ENCODE results near the gene MANEAL. TPM values are rescaled to one million over a fixed set of nuclear protein-coding genes. Genes with fewer than 3 reads are reported as not detected.
A peak's percentile ranks its signal among the peaks of the same experiment; 100 is the strongest.

MANEAL gene, protein sequence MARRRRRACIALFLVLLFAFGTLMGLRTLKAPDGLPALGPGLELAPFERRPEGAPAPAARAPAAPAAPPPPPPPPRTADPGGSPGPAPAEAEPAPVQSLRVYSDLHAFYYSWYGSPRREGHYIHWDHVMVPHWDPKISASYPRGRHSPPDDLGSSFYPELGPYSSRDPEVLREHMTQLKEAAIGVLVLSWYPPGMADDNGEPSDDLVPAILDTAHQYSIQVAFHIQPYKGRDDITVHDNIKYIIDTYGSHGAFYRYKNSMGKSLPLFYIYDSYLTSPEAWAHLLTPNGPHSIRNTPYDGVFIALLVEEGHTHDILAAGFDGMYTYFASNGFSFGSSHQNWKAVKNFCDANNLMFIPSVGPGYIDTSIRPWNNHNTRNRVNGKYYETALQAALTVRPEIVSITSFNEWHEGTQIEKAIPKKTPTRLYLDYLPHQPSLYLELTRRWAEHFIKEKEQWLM
- total RNA-seq = 1 to 10 TPM; 1.8 TPM

DNA sequence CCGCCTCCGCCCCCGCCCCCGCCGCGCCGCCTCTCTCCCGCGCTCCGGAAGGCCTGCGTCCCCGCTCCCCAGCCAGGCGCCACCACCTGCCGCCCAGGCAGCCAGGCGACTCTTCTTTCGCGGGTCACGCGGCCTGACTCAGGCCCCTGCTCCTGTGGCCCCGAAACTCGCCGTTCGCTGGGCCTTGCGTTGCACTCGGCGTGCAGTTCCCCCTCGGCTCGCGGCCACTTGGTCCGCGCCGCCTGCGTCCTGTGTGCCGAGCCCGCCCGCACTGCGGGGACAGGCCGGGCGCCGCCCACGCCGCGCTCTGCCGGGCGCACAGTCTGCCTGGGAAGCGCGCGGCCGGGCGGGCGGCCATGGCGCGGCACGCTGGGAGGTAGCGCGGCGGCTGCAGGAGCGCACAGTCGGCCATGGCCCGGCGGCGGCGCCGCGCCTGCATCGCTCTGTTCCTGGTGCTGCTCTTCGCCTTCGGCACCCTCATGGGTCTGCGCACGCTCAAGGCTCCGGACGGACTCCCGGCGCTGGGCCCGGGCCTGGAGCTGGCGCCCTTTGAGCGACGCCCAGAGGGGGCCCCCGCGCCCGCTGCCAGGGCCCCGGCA lies at the start of gene MANEAL:
TSS of gene MANEAL (plus strand) at position 75 of the 599 bp plus-strand sequence. CDS start at position 411, 336 bp downstream.
- no peaks in the 10 kb centered on the region for H3K27me3 ChIP-seq (replicated peaks; ENCODE audit: insufficient read depth)
- TF ChIP-seq, protein P1, sequence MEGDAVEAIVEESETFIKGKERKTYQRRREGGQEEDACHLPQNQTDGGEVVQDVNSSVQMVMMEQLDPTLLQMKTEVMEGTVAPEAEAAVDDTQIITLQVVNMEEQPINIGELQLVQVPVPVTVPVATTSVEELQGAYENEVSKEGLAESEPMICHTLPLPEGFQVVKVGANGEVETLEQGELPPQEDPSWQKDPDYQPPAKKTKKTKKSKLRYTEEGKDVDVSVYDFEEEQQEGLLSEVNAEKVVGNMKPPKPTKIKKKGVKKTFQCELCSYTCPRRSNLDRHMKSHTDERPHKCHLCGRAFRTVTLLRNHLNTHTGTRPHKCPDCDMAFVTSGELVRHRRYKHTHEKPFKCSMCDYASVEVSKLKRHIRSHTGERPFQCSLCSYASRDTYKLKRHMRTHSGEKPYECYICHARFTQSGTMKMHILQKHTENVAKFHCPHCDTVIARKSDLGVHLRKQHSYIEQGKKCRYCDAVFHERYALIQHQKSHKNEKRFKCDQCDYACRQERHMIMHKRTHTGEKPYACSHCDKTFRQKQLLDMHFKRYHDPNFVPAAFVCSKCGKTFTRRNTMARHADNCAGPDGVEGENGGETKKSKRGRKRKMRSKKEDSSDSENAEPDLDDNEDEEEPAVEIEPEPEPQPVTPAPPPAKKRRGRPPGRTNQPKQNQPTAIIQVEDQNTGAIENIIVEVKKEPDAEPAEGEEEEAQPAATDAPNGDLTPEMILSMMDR (IDR thresholded peaks at IDR 0.05) = no peak
- no peak for ATAC-seq (ENCODE audit: insufficient number of reproducible peaks, low FRiP score, low read depth)
- H3K36me3 ChIP-seq = no peaks in the 10 kb centered on the region
- no peak within 1 kb of the TSS for H3K27ac ChIP-seq
- peaks cover 8 to 16% of the 10 kb centered on the region in 2 donors for H3K4me1 ChIP-seq (ENCODE audit: control insufficient read depth in 1 of 2, low read depth in 2 of 2)
- H3K4me3 ChIP-seq = peak within 1 kb of the TSS; percentile 78
- no peak for DNase-seq (ENCODE audit: low spot score)
- H3K9me3 ChIP-seq = no peaks in the 10 kb centered on the region

DNA sequence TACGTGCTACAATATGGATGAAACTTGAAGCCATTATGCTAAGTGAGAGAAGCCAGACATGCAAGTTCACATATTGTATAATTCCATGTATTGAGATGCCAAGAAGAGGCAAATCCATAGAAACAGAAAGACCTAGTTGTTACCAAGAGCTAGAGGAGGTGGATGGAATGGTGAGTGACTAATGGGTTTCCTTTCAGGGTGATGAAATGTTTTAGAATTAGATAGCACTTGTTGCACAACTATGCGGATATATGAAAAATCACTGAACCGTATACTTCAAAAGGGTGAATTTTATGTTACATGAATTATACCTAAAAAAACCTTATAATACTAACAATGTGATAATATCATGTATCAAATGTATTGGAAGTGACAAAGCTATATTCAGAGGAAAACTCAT lies 46.8 kb upstream of the MANEAL start:
- H3K4me3 ChIP-seq = no peak overlapping the region
- peaks cover 3% of the 10 kb centered on the region for H3K9me3 ChIP-seq
- no peak overlapping the region for H3K27ac ChIP-seq
- TF ChIP-seq, protein P1 (IDR thresholded peaks at IDR 0.05) = no peak
- H3K27me3 ChIP-seq (replicated peaks; ENCODE audit: insufficient read depth) = peaks cover 2% of the 10 kb centered on the region
- no peaks in the 10 kb centered on the region for H3K4me1 ChIP-seq (ENCODE audit: control insufficient read depth in 1 of 2, low read depth in 2 of 2)
- DNase-seq (ENCODE audit: low spot score) (no peak), ATAC-seq (ENCODE audit: insufficient number of reproducible peaks, low FRiP score, low read depth) (no peak)
- H3K36me3 ChIP-seq = no peaks in the 10 kb centered on the region

DNA sequence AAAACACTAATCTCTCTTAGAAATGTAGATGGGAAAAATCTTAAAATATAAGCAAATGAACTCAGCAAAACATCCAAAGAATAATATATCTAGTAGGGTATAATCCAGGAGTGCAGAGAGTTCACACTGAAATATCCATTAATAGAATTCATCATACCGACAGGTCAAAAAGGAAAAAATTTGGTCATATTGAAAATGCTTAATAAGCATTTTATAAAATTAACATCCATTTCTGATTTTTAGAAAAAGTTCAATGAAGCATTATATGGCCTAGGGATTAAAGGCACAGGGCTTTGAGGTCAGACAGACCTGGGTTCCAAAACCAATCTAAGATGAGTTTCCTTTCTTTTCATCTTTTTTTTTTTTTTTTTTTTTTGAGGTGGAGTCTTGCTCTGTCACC lies 45.1 kb upstream of the MANEAL start:
- DNase-seq (ENCODE audit: low spot score) (no peak), ATAC-seq (ENCODE audit: insufficient number of reproducible peaks, low FRiP score, low read depth) (no peak)
- Histone ChIP-seq H3K27me3 (replicated peaks; ENCODE audit: insufficient read depth) (peaks cover 8% of the 10 kb centered on the region), H3K27ac (no peak overlapping the region), H3K4me1 (ENCODE audit: control insufficient read depth in 1 of 2, low read depth in 2 of 2) (no peaks in the 10 kb centered on the region), H3K36me3 (no peaks in the 10 kb centered on the region), H3K9me3 (peaks cover 3% of the 10 kb centered on the region), H3K4me3 (no peak overlapping the region)
- TF ChIP-seq, protein P1 (IDR thresholded peaks at IDR 0.05) = no peak

DNA sequence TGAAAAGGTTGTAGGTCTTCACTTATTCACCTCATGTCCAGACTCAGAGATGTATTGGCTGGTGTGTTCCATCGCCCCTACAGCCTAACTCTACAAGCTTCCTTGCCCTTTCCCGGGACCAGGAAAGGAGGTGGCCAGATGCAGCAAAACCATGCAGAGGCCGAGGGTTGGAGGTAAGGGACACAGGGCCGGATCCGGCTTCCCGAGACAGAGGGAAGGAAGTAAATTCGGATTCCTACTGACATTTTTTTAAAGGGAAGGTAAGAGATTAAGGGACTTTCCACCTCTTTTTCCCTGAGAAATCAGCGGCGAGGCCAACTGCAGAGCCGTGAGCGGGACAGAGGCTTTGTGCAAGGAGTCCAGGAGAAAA lies 41.4 kb upstream of the MANEAL start:
- Histone ChIP-seq H3K9me3 (no peaks in the 10 kb centered on the region), H3K4me1 (ENCODE audit: control insufficient read depth in 1 of 2, low read depth in 2 of 2) (no peaks in the 10 kb centered on the region), H3K36me3 (no peaks in the 10 kb centered on the region), H3K4me3 (no peak overlapping the region), H3K27ac (no peak overlapping the region), H3K27me3 (replicated peaks; ENCODE audit: insufficient read depth) (peaks cover 8% of the 10 kb centered on the region)
- TF ChIP-seq, protein P1 (IDR thresholded peaks at IDR 0.05) = no peak
- ATAC-seq (ENCODE audit: insufficient number of reproducible peaks, low FRiP score, low read depth) (no peak), DNase-seq (ENCODE audit: low spot score) (no peak)
